Medulla oblongata (tissue), 1 donor: ENCODE data around the gene KIF21B.

Experiments used
- DNase-seq: peaks from one replicate; pipeline ENCODE4 v3.0.0-alpha.2; 2015; ENCODE audit errors: extremely low spot score

KIF21B gene

GRCh38 chr1:201020721-201021629 lies 2.5 kb downstream of the KIF21B start:
- DNase-seq, result peak; percentile 55

GRCh38 chr1:201020040-201020591 lies 3.4 kb downstream of the KIF21B start:
- peak; percentile 19 for DNase-seq

- DNase-seq, result peak; percentile 68
Observed at GRCh38 chr1:201019321-201019977, 4.1 kb downstream of the KIF21B start.

- DNase-seq, result no peak
Observed at GRCh38 chr1:201017828-201018163, 5.7 kb downstream of the KIF21B start.

GRCh38 chr1:201016943-201017827 lies 6.3 kb downstream of the KIF21B start:
- peak; percentile 68 for DNase-seq

GRCh38 chr1:201016211-201016651 lies 7.3 kb downstream of the KIF21B start:
- DNase-seq, result peak; percentile 75

GRCh38 chr1:201015551-201016091 lies 7.9 kb downstream of the KIF21B start:
- no peak for DNase-seq

GRCh38 chr1:201014816-201015200 lies 8.7 kb downstream of the KIF21B start:
- DNase-seq, result no peak

- peak; percentile 72 for DNase-seq
Observed at GRCh38 chr1:201013991-201014815, 9.3 kb downstream of the KIF21B start.

- DNase-seq, result no peak
Observed at GRCh38 chr1:201013031-201013485, 10.5 kb downstream of the KIF21B start.

- no peak for DNase-seq
Observed at GRCh38 chr1:201011616-201012015, 11.9 kb downstream of the KIF21B start.

- peak; percentile 79 for DNase-seq
Observed at GRCh38 chr1:201009962-201010645, 13.4 kb downstream of the KIF21B start.

GRCh38 chr1:201008666-201009360 lies 14.7 kb downstream of the KIF21B start:
- no peak for DNase-seq

GRCh38 chr1:201007481-201007880 lies 16.0 kb downstream of the KIF21B start:
- DNase-seq, result no peak

GRCh38 chr1:201006450-201006849 lies 17.1 kb downstream of the KIF21B start:
- no peak for DNase-seq

- no peak for DNase-seq
Observed at GRCh38 chr1:201004732-201005131, 18.8 kb downstream of the KIF21B start.

GRCh38 chr1:201004154-201004553 lies 19.4 kb downstream of the KIF21B start:
- DNase-seq, result no peak

GRCh38 chr1:201002510-201002909 lies 21.0 kb downstream of the KIF21B start:
- no peak for DNase-seq

GRCh38 chr1:201001962-201002361 lies 21.6 kb downstream of the KIF21B start:
- DNase-seq, result no peak
